ENCODE measurements around the gene MBNL2. TPM values are rescaled to one million over a fixed set of nuclear protein-coding genes. Genes with fewer than 3 reads are reported as not detected.

MBNL2 gene
- total RNA-seq, 1 experiment from 2014 or later, result 74.3 TPM

DNA sequence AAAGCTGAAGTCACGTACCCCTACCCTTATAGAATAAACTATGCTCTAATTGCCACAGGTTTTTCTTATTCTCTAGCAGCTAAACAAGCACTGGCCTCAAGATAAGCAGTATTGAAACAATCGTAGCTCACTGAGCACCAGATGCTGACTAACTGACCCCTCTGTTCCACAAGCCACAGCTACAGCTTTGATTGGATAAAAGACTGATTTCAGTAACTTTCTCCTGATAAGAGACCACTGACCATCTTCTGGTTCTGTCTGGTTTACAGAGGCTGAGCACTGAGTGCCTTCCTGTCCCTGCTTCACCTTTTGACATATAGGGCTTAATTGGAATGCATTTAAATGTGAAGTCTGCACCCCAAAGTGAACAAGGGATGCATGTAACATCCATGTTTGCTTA lies 203.5 kb downstream of the MBNL2 start:
- Mint-ChIP-seq H3K27me3 (ENCODE audit: insufficient read depth, unreplicated experiment) (no peaks in the 10 kb centered on the region), H3K27ac (ENCODE audit: low read depth, unreplicated experiment) (no peak overlapping the region), H3K4me3 (ENCODE audit: unreplicated experiment) (no peak overlapping the region), H3K36me3 (ENCODE audit: insufficient read depth, unreplicated experiment) (no peaks in the 10 kb centered on the region), H3K9me3 (ENCODE audit: unreplicated experiment) (no peaks in the 10 kb centered on the region), H3K4me1 (ENCODE audit: insufficient read depth, unreplicated experiment) (peaks cover 6% of the 10 kb centered on the region)
- intact Hi-C loops (cut with micrococcal nuclease), result no loop called here
- ChIA-PET POLR2A (interaction anchor here (0.7 kb wide), 2 partner anchors 9 to 451 kb away, joined by 3 read pairs; no protein-coding TSS in a partner anchor), CTCF (interaction anchor here (0.5 to 1.5 kb wide), 3 partner anchors 10 to 283 kb away, joined by 3 to 7 read pairs (median 3); no protein-coding TSS in a partner anchor)
- no TSS peak for BruUV-seq (replicated peaks)
- TF ChIP-seq, protein P1, sequence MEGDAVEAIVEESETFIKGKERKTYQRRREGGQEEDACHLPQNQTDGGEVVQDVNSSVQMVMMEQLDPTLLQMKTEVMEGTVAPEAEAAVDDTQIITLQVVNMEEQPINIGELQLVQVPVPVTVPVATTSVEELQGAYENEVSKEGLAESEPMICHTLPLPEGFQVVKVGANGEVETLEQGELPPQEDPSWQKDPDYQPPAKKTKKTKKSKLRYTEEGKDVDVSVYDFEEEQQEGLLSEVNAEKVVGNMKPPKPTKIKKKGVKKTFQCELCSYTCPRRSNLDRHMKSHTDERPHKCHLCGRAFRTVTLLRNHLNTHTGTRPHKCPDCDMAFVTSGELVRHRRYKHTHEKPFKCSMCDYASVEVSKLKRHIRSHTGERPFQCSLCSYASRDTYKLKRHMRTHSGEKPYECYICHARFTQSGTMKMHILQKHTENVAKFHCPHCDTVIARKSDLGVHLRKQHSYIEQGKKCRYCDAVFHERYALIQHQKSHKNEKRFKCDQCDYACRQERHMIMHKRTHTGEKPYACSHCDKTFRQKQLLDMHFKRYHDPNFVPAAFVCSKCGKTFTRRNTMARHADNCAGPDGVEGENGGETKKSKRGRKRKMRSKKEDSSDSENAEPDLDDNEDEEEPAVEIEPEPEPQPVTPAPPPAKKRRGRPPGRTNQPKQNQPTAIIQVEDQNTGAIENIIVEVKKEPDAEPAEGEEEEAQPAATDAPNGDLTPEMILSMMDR (IDR thresholded peaks at IDR 0.05; ENCODE audit: unreplicated experiment), result no peak
- DNase-seq (ENCODE audit: unreplicated experiment), result no peak

- peaks cover 9% of the 10 kb centered on the region for H3K4me1 Mint-ChIP-seq (ENCODE audit: insufficient read depth, unreplicated experiment)
- no peak for DNase-seq (ENCODE audit: unreplicated experiment)
- no peaks in the 10 kb centered on the region for H3K9me3 Mint-ChIP-seq (ENCODE audit: unreplicated experiment)
- no peak overlapping the region for H3K27ac Mint-ChIP-seq (ENCODE audit: low read depth, unreplicated experiment)
- H3K27me3 Mint-ChIP-seq (ENCODE audit: insufficient read depth, unreplicated experiment), result no peaks in the 10 kb centered on the region
- ChIA-PET POLR2A (interaction anchor here (0.7 kb wide), 2 partner anchors 14 to 295 kb away, joined by 3 read pairs; no protein-coding TSS in a partner anchor), CTCF (interaction anchor here (0.6 to 1.5 kb wide), 5 partner anchors 11 to 421 kb away, joined by 3 to 7 read pairs (median 4); no protein-coding TSS in a partner anchor)
- intact Hi-C loops (cut with micrococcal nuclease), result no loop called here
- no peaks in the 10 kb centered on the region for H3K36me3 Mint-ChIP-seq (ENCODE audit: insufficient read depth, unreplicated experiment)
- TF ChIP-seq, protein P1 (IDR thresholded peaks at IDR 0.05; ENCODE audit: unreplicated experiment), result no peak
- no peak overlapping the region for H3K4me3 Mint-ChIP-seq (ENCODE audit: unreplicated experiment)
- no TSS peak for BruUV-seq (replicated peaks)
Observed at GRCh38 chr13:97426695-97427094, 204.6 kb downstream of the MBNL2 start.

DNA sequence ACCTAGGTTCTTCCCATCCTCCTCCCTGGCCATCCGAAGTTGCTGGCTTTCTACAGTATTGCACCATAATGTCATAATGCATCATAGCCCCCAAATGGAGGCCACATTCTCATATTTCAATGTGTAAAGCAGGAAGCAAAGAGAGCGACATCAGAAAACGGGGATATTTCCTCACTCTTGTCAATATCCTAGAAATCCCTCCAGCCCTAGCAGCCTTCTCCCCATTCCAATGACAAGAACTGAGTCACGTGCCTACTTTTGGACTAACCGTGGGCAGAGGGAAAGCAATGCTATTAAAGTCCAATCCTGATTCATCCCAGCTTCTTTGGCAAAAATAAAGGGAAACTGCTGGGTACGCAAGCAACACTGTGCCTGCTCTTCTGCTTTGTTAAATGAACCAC lies 207.5 kb downstream of the MBNL2 start:
- Mint-ChIP-seq H3K27me3 (ENCODE audit: insufficient read depth, unreplicated experiment) (no peaks in the 10 kb centered on the region), H3K9me3 (ENCODE audit: unreplicated experiment) (no peaks in the 10 kb centered on the region), H3K4me1 (ENCODE audit: insufficient read depth, unreplicated experiment) (peaks cover 17% of the 10 kb centered on the region), H3K27ac (ENCODE audit: low read depth, unreplicated experiment) (no peak overlapping the region), H3K36me3 (ENCODE audit: insufficient read depth, unreplicated experiment) (peaks cover 6% of the 10 kb centered on the region), H3K4me3 (ENCODE audit: unreplicated experiment) (no peak overlapping the region)
- TF ChIP-seq, protein P1 (IDR thresholded peaks at IDR 0.05; ENCODE audit: unreplicated experiment), result no peak
- CTCF ChIA-PET, result interaction anchor here (1.4 kb wide), 1 partner anchor 372 kb away, joined by 3 read pairs; no protein-coding TSS in a partner anchor
- DNase-seq (ENCODE audit: unreplicated experiment), result peak; percentile 17
- POLR2A ChIA-PET, result no interaction called here
- intact Hi-C loops (cut with micrococcal nuclease), result loop anchor here (10.0 kb wide), 1 partner anchor 1865 kb away; no protein-coding TSS in a partner anchor
- BruUV-seq (replicated peaks), result no TSS peak

DNA sequence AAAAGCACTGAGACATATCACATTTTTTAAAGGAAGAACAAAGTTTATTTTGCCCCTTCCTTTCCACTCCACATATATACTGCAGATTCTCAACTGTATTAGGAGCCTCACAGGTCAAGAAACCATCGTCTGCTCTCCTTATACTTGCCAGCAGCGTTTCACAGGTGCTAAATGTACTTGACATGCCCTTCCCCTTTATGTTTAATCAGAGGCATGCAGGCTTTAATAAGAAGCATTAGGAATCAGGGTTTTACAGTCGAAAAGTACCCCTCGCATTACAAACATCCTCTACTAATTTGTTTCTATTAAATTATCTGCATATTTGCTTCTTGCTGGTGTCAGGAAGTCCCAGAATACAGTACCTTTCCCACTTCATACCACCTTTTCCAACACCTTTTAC lies 208.2 kb downstream of the MBNL2 start:
- Mint-ChIP-seq H3K4me1 (ENCODE audit: insufficient read depth, unreplicated experiment) (peaks cover 17% of the 10 kb centered on the region), H3K27me3 (ENCODE audit: insufficient read depth, unreplicated experiment) (no peaks in the 10 kb centered on the region), H3K9me3 (ENCODE audit: unreplicated experiment) (no peaks in the 10 kb centered on the region), H3K27ac (ENCODE audit: low read depth, unreplicated experiment) (no peak overlapping the region), H3K4me3 (ENCODE audit: unreplicated experiment) (no peak overlapping the region), H3K36me3 (ENCODE audit: insufficient read depth, unreplicated experiment) (peaks cover 6% of the 10 kb centered on the region)
- TF ChIP-seq, protein P1 (IDR thresholded peaks at IDR 0.05; ENCODE audit: unreplicated experiment), result no peak
- DNase-seq (ENCODE audit: unreplicated experiment), result no peak
- intact Hi-C loops (cut with micrococcal nuclease), result loop anchor here (10.0 kb wide), 1 partner anchor 1865 kb away; no protein-coding TSS in a partner anchor
- BruUV-seq (replicated peaks), result no TSS peak
- POLR2A ChIA-PET, result interaction anchor here (1.0 to 4.2 kb wide), 3 partner anchors 7 to 1754 kb away, joined by 3 to 30 read pairs (median 4); partner anchors contain the start of gene DNAJC3
- CTCF ChIA-PET, result interaction anchor here (0.6 to 1.6 kb wide), 2 partner anchors 8 to 28 kb away, joined by 3 to 4 read pairs; no protein-coding TSS in a partner anchor

Measured in MCF 10A (cell line).